HG03575 (cell line): ENCODE data around the gene HPD.

ENCODE experiments used
- ATAC-seq: cut with Tn5 transposase; IDR thresholded peaks from one replicate; pipeline ENCODE4 v1.9.1; 2021; ENCODE audit not compliant: unreplicated experiment, insufficient number of reproducible peaks, low FRiP score; ENCODE audit errors: extremely low read depth

Gene HPD

GRCh38 chr12:121830588-121831265 is 27.9 kb downstream of the HPD start:
- ATAC-seq: no peak

GRCh38 chr12:121830134-121830533 is 28.5 kb downstream of the HPD start:
- no peak for ATAC-seq

- ATAC-seq: no peak
Measured at GRCh38 chr12:121829250-121829918, 29.3 kb downstream of the HPD start.

GRCh38 chr12:121828826-121829225 is 29.8 kb downstream of the HPD start:
- no peak for ATAC-seq

- ATAC-seq: no peak
Measured at GRCh38 chr12:121828306-121828705, 30.4 kb downstream of the HPD start.

GRCh38 chr12:121827351-121828099 is 31.1 kb downstream of the HPD start:
- ATAC-seq: no peak

- no peak for ATAC-seq
Measured at GRCh38 chr12:121826318-121827150, 32.1 kb downstream of the HPD start.

GRCh38 chr12:121825041-121825523 is 33.6 kb downstream of the HPD start:
- ATAC-seq: no peak

- no peak for ATAC-seq
Measured at GRCh38 chr12:121823727-121824115, 34.9 kb downstream of the HPD start.

GRCh38 chr12:121823101-121823726 is 35.4 kb downstream of the HPD start:
- ATAC-seq: no peak

GRCh38 chr12:121822393-121823100 is 36.1 kb downstream of the HPD start:
- no peak for ATAC-seq

GRCh38 chr12:121820056-121820455 is 38.6 kb downstream of the HPD start:
- ATAC-seq: no peak

- no peak for ATAC-seq
Measured at GRCh38 chr12:121819212-121819949, 39.3 kb downstream of the HPD start.

GRCh38 chr12:121817648-121818043 is 41.0 kb downstream of the HPD start:
- no peak for ATAC-seq

- ATAC-seq: no peak
Measured at GRCh38 chr12:121816925-121817647, 41.6 kb downstream of the HPD start.

- ATAC-seq: no peak
Measured at GRCh38 chr12:121815263-121815662, 43.4 kb downstream of the HPD start.
